Gastroesophageal sphincter (tissue), 4 donors: ENCODE measurements around the gene YTHDF2. TPM values are rescaled to one million over a fixed set of nuclear protein-coding genes. Genes with fewer than 3 reads are reported as not detected.
"Not testable (repeated sequence)": the region's sequence is repeated elsewhere in the genome, so short reads cannot be mapped to it uniquely, and the experiment has no call there.

ENCODE experiments used
- ATAC-seq: fragments of 150-250 bp; one replicate; pipeline ENCODE4 v1.9.1; 2016; ENCODE audit warnings: mild to moderate bottlenecking, moderate library complexity
- H3K27ac ChIP-seq, 4 donors: fragments of 200-600 bp; sonication (generic) in 3 of 4; 1 replicate in 3 of 4; 2 replicates in 1 of 4; pipeline ENCODE4 v1.5.1; 2016 to 2019
- H3K27me3 ChIP-seq: fragments of 200-600 bp; sonication (generic); one replicate; pipeline ENCODE4 v1.5.1; 2019
- H3K36me3 ChIP-seq, 2 donors: fragments of 200-600 bp; sonication (generic); one replicate each; pipeline ENCODE4 v1.5.1; 2019; ENCODE audit warnings: control low read depth in 1 of 2
- H3K4me1 ChIP-seq, 3 donors: fragments of 200-600 bp; sonication (generic); 1 replicate in 2 of 3; 2 replicates in 1 of 3; pipeline ENCODE4 v1.5.1; 2016 to 2019; ENCODE audit warnings: control low read depth in 2 of 3
- H3K4me3 ChIP-seq, 2 donors: fragments of 200-600 bp; sonication (generic); one replicate each; pipeline ENCODE4 v1.5.1; 2019; ENCODE audit warnings: mild to moderate bottlenecking in 1 of 2, moderate library complexity in 1 of 2
- H3K9me3 ChIP-seq, 3 donors: fragments of 200-600 bp; sonication (generic); one replicate each; pipeline ENCODE4 v1.5.1; 2017 to 2019; ENCODE audit warnings: control low read depth in 2 of 3
- CTCF ChIP-seq, 4 experiments: fragments of 200-600 bp in 2 of 4; fragments of 450-650 bp in 2 of 4; sonication (generic) in 1 of 4; IDR thresholded peaks; one replicate each; pipeline ENCODE4 v1.5.1; 2017 to 2019; ENCODE audit warnings: antibody characterized with exemption in 4 of 4, mild to moderate bottlenecking in 2 of 4, moderate library complexity in 2 of 4
- EP300 ChIP-seq: sonication (generic); formaldehyde crosslinking; IDR thresholded peaks from one replicate; pipeline ENCODE4 v1.6.1; 2017; ENCODE audit warnings: antibody characterized with exemption, mild to moderate bottlenecking
- POLR2A ChIP-seq, 2 donors: fragments of 450-650 bp; IDR thresholded peaks; one replicate each; pipeline ENCODE4 v1.6.1; 2017; ENCODE audit warnings: antibody characterized with exemption in 2 of 2, mild to moderate bottlenecking in 2 of 2, moderate library complexity in 1 of 2
- POLR2AphosphoS5 ChIP-seq: sonication (generic); formaldehyde crosslinking; IDR thresholded peaks from one replicate; pipeline ENCODE4 v1.6.1; 2017; ENCODE audit warnings: antibody characterized with exemption
- WGBS, 2 donors: methylation state at CpG; one replicate each; pipeline ENCODE4 v1.1.5; 2018; ENCODE audit warnings: low coverage in 1 of 2; 5-methylcytosine and 5-hydroxymethylcytosine counted together
- total RNA-seq, 4 donors: library from RNA; depleted of rRNA; stranded (reverse); fragments of >200 nt; gene quantifications; one replicate each; pipeline ENCODE4 v1.1.0, GENCODE V29; 2016

Gene YTHDF2
- total RNA-seq, 4 donors from 2014 or later: 40.7 to 48.6 (median 44.4) TPM

- H3K9me3 ChIP-seq: no peaks in the 10 kb centered on the region
- no peak overlapping the region for H3K27ac ChIP-seq
- H3K4me1 ChIP-seq: no peaks in the 10 kb centered on the region
- no peak overlapping the region for H3K4me3 ChIP-seq
- H3K27me3 ChIP-seq: no peaks in the 10 kb centered on the region
- peaks cover 0 to 26% of the 10 kb centered on the region in 2 donors for H3K36me3 ChIP-seq
- WGBS, 2 donors: 58 to 71% methylated on average over 3 to 4 of the region's 4 CpGs
- no peak for ATAC-seq
- TF ChIP-seq POLR2AphosphoS5: no peak
- no peak for TF ChIP-seq EP300
- TF ChIP-seq POLR2A (IDR thresholded peaks at IDR 0.05): no peak
- TF ChIP-seq CTCF (IDR thresholded peaks at IDR 0.05): no peak
Measured at GRCh38 chr1:28718586-28719331, 18.0 kb upstream of the YTHDF2 start.

GRCh38 chr1:28719332-28719619, 17.5 kb upstream of the YTHDF2 start:
- no peaks in the 10 kb centered on the region for H3K27me3 ChIP-seq
- ATAC-seq: no peak
- no peaks in the 10 kb centered on the region for H3K9me3 ChIP-seq
- H3K4me1 ChIP-seq: no peaks in the 10 kb centered on the region
- H3K36me3 ChIP-seq: peaks cover 0 to 21% of the 10 kb centered on the region in 2 donors
- TF ChIP-seq EP300: no peak
- no peak for TF ChIP-seq POLR2AphosphoS5
- TF ChIP-seq POLR2A (IDR thresholded peaks at IDR 0.05): no peak
- TF ChIP-seq CTCF (IDR thresholded peaks at IDR 0.05): no peak
- no peak overlapping the region for H3K27ac ChIP-seq
- H3K4me3 ChIP-seq: no peak overlapping the region

- no peak overlapping the region for H3K27ac ChIP-seq
- H3K36me3 ChIP-seq: peaks cover 0 to 10% of the 10 kb centered on the region in 2 donors
- 61% methylated on average over 5 of the region's 5 CpGs; no CpG with 5 or more reads in 1 of the 2 donors for WGBS, 2 donors
- no peak for ATAC-seq
- H3K4me1 ChIP-seq: no peaks in the 10 kb centered on the region
- no peaks in the 10 kb centered on the region for H3K9me3 ChIP-seq
- H3K27me3 ChIP-seq: no peaks in the 10 kb centered on the region
- TF ChIP-seq CTCF (IDR thresholded peaks at IDR 0.05) (no peak), EP300 (no peak), POLR2AphosphoS5 (no peak), POLR2A (IDR thresholded peaks at IDR 0.05) (no peak)
- no peak overlapping the region for H3K4me3 ChIP-seq
Measured at GRCh38 chr1:28720376-28720775, 16.4 kb upstream of the YTHDF2 start.

- H3K27ac ChIP-seq, H3K4me3 ChIP-seq, H3K9me3 ChIP-seq, ATAC-seq, H3K27me3 ChIP-seq, H3K36me3 ChIP-seq, H3K4me1 ChIP-seq: not testable (repeated sequence)
- 93 to 95% methylated on average over 10 to 16 of the region's 18 CpGs for WGBS, 2 donors
Measured at GRCh38 chr1:28721927-28722326, 14.8 kb upstream of the YTHDF2 start.

- not testable (repeated sequence) for ATAC-seq, H3K4me3 ChIP-seq, H3K36me3 ChIP-seq, H3K4me1 ChIP-seq, H3K27me3 ChIP-seq, H3K27ac ChIP-seq, H3K9me3 ChIP-seq
- 91 to 96% methylated on average over 3 to 5 of the region's 5 CpGs for WGBS, 2 donors
Measured at GRCh38 chr1:28725365-28725764, 11.4 kb upstream of the YTHDF2 start.

GRCh38 chr1:28735961-28736449, 735 bp upstream of the YTHDF2 start:
- peak overlapping the region; percentile 34 to 83 for H3K4me3 ChIP-seq
- H3K27me3 ChIP-seq: no peaks in the 10 kb centered on the region
- TF ChIP-seq EP300 (no peak), POLR2A (IDR thresholded peaks at IDR 0.05) (no peak), POLR2AphosphoS5 (no peak), CTCF (IDR thresholded peaks at IDR 0.05) (no peak)
- H3K9me3 ChIP-seq: no peaks in the 10 kb centered on the region
- ATAC-seq: no peak
- 8 to 10% methylated on average over 6 to 15 of the region's 15 CpGs for WGBS, 2 donors
- peaks cover 0 to 28% of the 10 kb centered on the region in 2 donors for H3K36me3 ChIP-seq
- peak overlapping the region; percentile 78 to 94 (median 89) for H3K27ac ChIP-seq
- H3K4me1 ChIP-seq: peaks cover 0 to 46% (median 21%) of the 10 kb centered on the region in 3 donors
